IMR-90 (cell line): ENCODE measurements around the gene NLGN4X. TPM values are rescaled to one million over a fixed set of nuclear protein-coding genes. Genes with fewer than 3 reads are reported as not detected.

Experiments
- ATAC-seq: fragments of 200-7000 bp; cut with Tn5 transposase; 2 replicates; pipeline ENCODE4 v1.9.1; 2020; ENCODE audit warnings: low read depth, mild to moderate bottlenecking, moderate library complexity
- BruUV-seq: library from RNA; stranded (reverse); fragments of 400-500 nt; replicated peaks from 2 replicates; lab custom pipeline; 2021; lab: Mats Ljungman, UMichigan
- CTCF ChIA-PET: fragments of 300-600 bp; formaldehyde crosslinking; extraction: SDS; loops from one replicate; lab custom pipeline; 2021; ENCODE audit warnings: antibody characterized with exemption; lab: Yijun Ruan, JAX
- POLR2A ChIA-PET: fragments of 300-600 bp; sonication (Branson Sonifier 250); formaldehyde crosslinking; loops from one replicate; lab custom pipeline; 2022; ENCODE audit warnings: antibody characterized with exemption; ENCODE audit not compliant: unreplicated experiment; lab: Charles Lee
- DNase-seq: peaks from one replicate; pipeline ENCODE4 v3.0.0; 2013
- H2AFZ ChIP-seq: replicated peaks from 2 replicates; pipeline ENCODE3; 2013; ENCODE audit warnings: low read length, mild to moderate bottlenecking; ENCODE audit not compliant: poor library complexity
- H2AK5ac ChIP-seq: 2 replicates; pipeline ENCODE4 v1.6.1; 2013; ENCODE audit warnings: low read depth, low read length, inconsistent platforms
- H2AK9ac ChIP-seq: replicated peaks from 2 replicates; pipeline ENCODE3; 2013; ENCODE audit warnings: mild to moderate bottlenecking, low read depth, low read length, moderate library complexity; ENCODE audit not compliant: poor library complexity
- H2BK120ac ChIP-seq: 2 replicates; pipeline ENCODE4 v1.6.1; 2013; ENCODE audit warnings: low read depth, low read length, inconsistent platforms
- H2BK15ac ChIP-seq: 3 replicates; pipeline ENCODE4 v1.6.1; 2013; ENCODE audit warnings: low read depth, low read length, inconsistent platforms
- H2BK20ac ChIP-seq: 2 replicates; pipeline ENCODE4 v1.6.1; 2013; ENCODE audit warnings: low read depth, mild to moderate bottlenecking, inconsistent platforms, low read length, moderate library complexity
- H2BK5ac ChIP-seq: 2 replicates; pipeline ENCODE4 v1.6.1; 2013; ENCODE audit warnings: mild to moderate bottlenecking, low read depth, low read length, inconsistent platforms; ENCODE audit not compliant: poor library complexity, severe bottlenecking
- H3K14ac ChIP-seq: replicated peaks from 2 replicates; pipeline ENCODE4 v1.6.1; 2013; ENCODE audit warnings: low read depth, low read length, inconsistent platforms
- H3K18ac ChIP-seq: 2 replicates; pipeline ENCODE4 v1.6.1; 2013; ENCODE audit warnings: low read depth, low read length, control low read depth
- H3K23ac ChIP-seq: 2 replicates; pipeline ENCODE4 v1.6.1; 2013; ENCODE audit warnings: low read depth, low read length, inconsistent platforms
- H3K27ac ChIP-seq: 2 replicates; pipeline ENCODE4 v1.5.1; 2013; ENCODE audit warnings: mild to moderate bottlenecking, control low read depth, low read length; ENCODE audit not compliant: insufficient read depth
- H3K27me3 ChIP-seq: 2 replicates; pipeline ENCODE4 v1.6.1; 2013; ENCODE audit warnings: low read length; ENCODE audit not compliant: control insufficient read depth, insufficient read depth
- H3K36me3 ChIP-seq: 2 replicates; pipeline ENCODE4 v1.6.1; 2013; ENCODE audit warnings: low read length, mixed read lengths; ENCODE audit not compliant: control insufficient read depth, insufficient read depth
- H3K4ac ChIP-seq: 2 replicates; pipeline ENCODE4 v1.6.1; 2013; ENCODE audit warnings: low read depth, low read length, inconsistent platforms
- H3K4me1 ChIP-seq: 2 replicates; pipeline ENCODE4 v1.6.1; 2013; ENCODE audit warnings: low read length, mixed read lengths; ENCODE audit not compliant: control insufficient read depth, insufficient read depth
- H3K4me2 ChIP-seq: 2 replicates; pipeline ENCODE4 v1.6.1; 2013; ENCODE audit warnings: low read depth, mild to moderate bottlenecking, control low read depth, low read length, moderate library complexity
- H3K4me3 ChIP-seq: 2 replicates; pipeline ENCODE4 v1.5.1; 2013; ENCODE audit warnings: low read depth, mild to moderate bottlenecking, control low read depth, low read length, moderate library complexity; ENCODE audit not compliant: insufficient read depth
- H3K56ac ChIP-seq: 2 replicates; pipeline ENCODE4 v1.6.1; 2013; ENCODE audit warnings: low read length, inconsistent platforms; ENCODE audit not compliant: insufficient read depth; ENCODE audit errors: extremely low read depth
- H3K79me1 ChIP-seq, 2 experiments: 2 replicates each; pipeline ENCODE4 v1.6.1; 2013; ENCODE audit warnings: low read length in 2 of 2, inconsistent platforms in 1 of 2, low read depth in 1 of 2
- H3K9ac ChIP-seq: 2 replicates; pipeline ENCODE4 v1.6.1; 2013; ENCODE audit warnings: low read depth, low read length, control low read depth
- H3K9me1 ChIP-seq: 2 replicates; pipeline ENCODE4 v1.6.1; 2013; ENCODE audit warnings: low read length, inconsistent platforms; ENCODE audit not compliant: insufficient read depth
- H3K9me3 ChIP-seq: 2 replicates; pipeline ENCODE4 v1.6.1; 2013; ENCODE audit warnings: low read length; ENCODE audit not compliant: control insufficient read depth, insufficient read depth
- H4K20me1 ChIP-seq: 2 replicates; pipeline ENCODE4 v1.6.1; 2013; ENCODE audit warnings: low read length, inconsistent platforms; ENCODE audit not compliant: insufficient read depth
- H4K5ac ChIP-seq: 2 replicates; pipeline ENCODE4 v1.6.1; 2013; ENCODE audit warnings: mild to moderate bottlenecking, low read depth, low read length, control low read depth
- H4K8ac ChIP-seq, 2 experiments: 2 replicates each; pipeline ENCODE4 v1.6.1; 2013; ENCODE audit warnings: low read depth in 2 of 2, low read length in 2 of 2, control low read depth in 1 of 2, inconsistent platforms in 1 of 2
- H4K91ac ChIP-seq: 2 replicates; pipeline ENCODE4 v1.6.1; 2013; ENCODE audit warnings: low read depth, low read length, inconsistent platforms; ENCODE audit not compliant: insufficient read depth
- CEBPB ChIP-seq: IDR thresholded peaks from 2 replicates; pipeline ENCODE4 v1.6.1; 2012; ENCODE audit warnings: low read depth, low read length, improper control_type of control experiment
- CHD1 ChIP-seq: IDR thresholded peaks from 2 replicates; pipeline ENCODE4 v1.6.1; 2012; ENCODE audit warnings: low read depth, low read length, improper control_type of control experiment
- CTCF ChIP-seq: conservative IDR thresholded peaks from 2 replicates; pipeline ENCODE4 v1.5.1; 2012; ENCODE audit warnings: mild to moderate bottlenecking, low read depth, low read length, improper control_type of control experiment
- ELK1 ChIP-seq: fragments of 150-350 bp; IDR thresholded peaks from 2 replicates; pipeline ENCODE4 v1.6.1; 2016; ENCODE audit warnings: low read depth, mild to moderate bottlenecking, low read length, moderate library complexity, borderline replicate concordance
- MAFK ChIP-seq: IDR thresholded peaks from 2 replicates; pipeline ENCODE4 v1.6.1; 2012; ENCODE audit warnings: low read depth, low read length, improper control_type of control experiment
- MAZ ChIP-seq: IDR thresholded peaks from 2 replicates; pipeline ENCODE4 v1.6.1; 2012; ENCODE audit warnings: low read depth, mild to moderate bottlenecking, low read length, improper control_type of control experiment, moderate library complexity, borderline replicate concordance
- MXI1 ChIP-seq: IDR thresholded peaks from 2 replicates; pipeline ENCODE4 v1.6.1; 2012; ENCODE audit warnings: low read depth, mild to moderate bottlenecking, low read length, moderate library complexity, borderline replicate concordance
- NFE2L2 ChIP-seq: fragments of 150-350 bp; IDR thresholded peaks from 2 replicates; pipeline ENCODE4 v1.6.1; 2016; ENCODE audit warnings: low read depth, mild to moderate bottlenecking, low read length
- RAD21 ChIP-seq: IDR thresholded peaks from 2 replicates; pipeline ENCODE4 v1.6.1; 2012; ENCODE audit warnings: low read length, improper control_type of control experiment
- RCOR1 ChIP-seq: IDR thresholded peaks from 2 replicates; pipeline ENCODE4 v1.6.1; 2012; ENCODE audit warnings: mild to moderate bottlenecking, low read length, improper control_type of control experiment; ENCODE audit not compliant: insufficient replicate concordance
- SMC3 ChIP-seq: fragments of 150-350 bp; IDR thresholded peaks from 2 replicates; pipeline ENCODE4 v1.6.1; 2016; ENCODE audit warnings: low read depth, mild to moderate bottlenecking, antibody characterized with exemption, low read length, moderate library complexity
- USF2 ChIP-seq: fragments of 150-350 bp; IDR thresholded peaks from 2 replicates; pipeline ENCODE4 v1.6.1; 2017; ENCODE audit warnings: mild to moderate bottlenecking, antibody characterized with exemption, low read length, low read depth
- WGBS, 2 experiments: methylation state at CpG; one replicate each; pipeline versions ENCODE4 v1.1.5 to v1.1.7; 2013; ENCODE audit warnings: missing lambda C conversion rate in 2 of 2; ENCODE audit not compliant: insufficient read length in 1 of 2; ENCODE audit errors: extremely low coverage in 2 of 2; 5-methylcytosine and 5-hydroxymethylcytosine counted together
- dilution Hi-C: fragments of 300-500 bp; cut with HindIII; formaldehyde crosslinking; loops from one replicate; pipeline ENCODE4 v1.14.3; 2018; ENCODE audit warnings: low sequenced_read_pairs; ENCODE audit not compliant: unreplicated experiment
- in situ Hi-C: fragments of 300-500 bp; cut with MboI; formaldehyde crosslinking; loops from 3 replicates; pipeline ENCODE4 v1.14.3; 2019; ENCODE audit warnings: low sequenced_read_pairs, inconsistent platforms, mixed read lengths
- intact Hi-C: fragments of 100-400 bp; cut with micrococcal nuclease; formaldehyde crosslinking; loops from 2 replicates; pipeline ENCODE4 v1.10.0; 2022
- polyA plus RNA-seq, 3 experiments: library from polyadenylated mRNA; depleted of rRNA; stranded (reverse); fragments of >200 nt; gene quantifications; 2 replicates each; pipeline ENCODE4 v1.2.3, GENCODE V29; 2012; ENCODE audit warnings: low replicate concordance in 1 of 3
- total RNA-seq: library from RNA; depleted of rRNA; stranded (reverse); fragments of >200 nt; gene quantifications from 2 replicates; pipeline ENCODE4 v1.2.3, GENCODE V29; 2012

The NLGN4X gene
- total and polyA plus RNA-seq, 2 of the 4 experiments (the other 2 are of a cell fraction) = not detected

- CTCF ChIA-PET = no interaction called here
- intact Hi-C loops = no loop called here
Observed at GRCh38 chrX:6203462-6204215, 25.0 kb downstream of the NLGN4X start.

More at GRCh38 chrX:6203462-6204215, 25.0 kb downstream of the NLGN4X start:
- TF ChIP-seq NFE2L2 (no peak), CHD1 (no peak), RAD21 (no peak), SMC3 (no peak), ELK1 (no peak), MAZ (no peak), RCOR1 (no peak), CTCF (no peak), MAFK (no peak), USF2 (no peak), CEBPB (no peak), MXI1 (no peak)
- H2BK20ac ChIP-seq = no peak overlapping the region
- no peak overlapping the region for H2BK5ac ChIP-seq
- H3K27me3 ChIP-seq = no peaks in the 10 kb centered on the region
- no TSS peak for BruUV-seq
- no peak overlapping the region for H3K23ac ChIP-seq
- no CpG with 5 or more reads among the region's 6 CpGs for WGBS, 2 experiments
- POLR2A ChIA-PET = no interaction called here
- no peak overlapping the region for H3K4ac ChIP-seq
- ATAC-seq (no peak), DNase-seq (no peak)
- in situ Hi-C loops (no loop called here), dilution Hi-C loops (no loop called here)
- no peak overlapping the region for H3K9ac ChIP-seq
- no peak overlapping the region for H2BK120ac ChIP-seq
- no peaks in the 10 kb centered on the region for H3K36me3 ChIP-seq
- H4K5ac ChIP-seq = no peak overlapping the region
- H2AK5ac ChIP-seq = no peak overlapping the region
- no peaks in the 10 kb centered on the region for H3K4me1 ChIP-seq
- no peak overlapping the region for H3K14ac ChIP-seq
- no peak overlapping the region for H4K91ac ChIP-seq
- H3K79me1 ChIP-seq = no peaks in the 10 kb centered on the region
- H2AFZ ChIP-seq = no peak overlapping the region
- no peak overlapping the region for H3K4me2 ChIP-seq
- no peak overlapping the region for H4K8ac ChIP-seq
- no peak overlapping the region for H3K4me3 ChIP-seq
- no peaks in the 10 kb centered on the region for H4K20me1 ChIP-seq
- H3K9me1 ChIP-seq = no peaks in the 10 kb centered on the region
- no peak overlapping the region for H3K18ac ChIP-seq
- no peak overlapping the region for H2AK9ac ChIP-seq
- H2BK15ac ChIP-seq = no peak overlapping the region
- peaks cover 10% of the 10 kb centered on the region for H3K9me3 ChIP-seq
- H3K56ac ChIP-seq = no peak overlapping the region
- H3K27ac ChIP-seq = no peak overlapping the region
